ENCODE results near the gene ZNF514. TPM values are rescaled to one million over a fixed set of nuclear protein-coding genes. Genes with fewer than 3 reads are reported as not detected.

ZNF514 gene
- total RNA-seq, 4 donors from 2014 or later = 17.2 to 32.1 (median 22.2) TPM

DNA sequence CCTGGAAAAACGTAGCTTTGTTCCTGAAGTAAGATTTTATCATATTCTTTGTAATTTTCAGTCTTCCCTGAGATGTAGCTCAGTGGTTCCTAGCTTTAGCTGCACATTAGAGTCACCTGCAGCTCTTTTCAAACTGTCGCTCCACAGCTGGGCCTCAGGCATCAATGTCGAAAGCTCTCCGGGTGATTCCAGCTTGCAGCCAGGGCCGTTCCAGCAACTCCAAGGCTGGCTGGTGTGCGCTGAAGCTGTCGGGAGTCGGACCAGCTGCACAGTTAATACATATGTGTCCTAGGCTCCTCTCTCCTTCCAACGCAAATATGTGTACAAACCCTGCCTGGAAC is 5.4 kb upstream of the ZNF514 start:
- TF ChIP-seq, protein P1, sequence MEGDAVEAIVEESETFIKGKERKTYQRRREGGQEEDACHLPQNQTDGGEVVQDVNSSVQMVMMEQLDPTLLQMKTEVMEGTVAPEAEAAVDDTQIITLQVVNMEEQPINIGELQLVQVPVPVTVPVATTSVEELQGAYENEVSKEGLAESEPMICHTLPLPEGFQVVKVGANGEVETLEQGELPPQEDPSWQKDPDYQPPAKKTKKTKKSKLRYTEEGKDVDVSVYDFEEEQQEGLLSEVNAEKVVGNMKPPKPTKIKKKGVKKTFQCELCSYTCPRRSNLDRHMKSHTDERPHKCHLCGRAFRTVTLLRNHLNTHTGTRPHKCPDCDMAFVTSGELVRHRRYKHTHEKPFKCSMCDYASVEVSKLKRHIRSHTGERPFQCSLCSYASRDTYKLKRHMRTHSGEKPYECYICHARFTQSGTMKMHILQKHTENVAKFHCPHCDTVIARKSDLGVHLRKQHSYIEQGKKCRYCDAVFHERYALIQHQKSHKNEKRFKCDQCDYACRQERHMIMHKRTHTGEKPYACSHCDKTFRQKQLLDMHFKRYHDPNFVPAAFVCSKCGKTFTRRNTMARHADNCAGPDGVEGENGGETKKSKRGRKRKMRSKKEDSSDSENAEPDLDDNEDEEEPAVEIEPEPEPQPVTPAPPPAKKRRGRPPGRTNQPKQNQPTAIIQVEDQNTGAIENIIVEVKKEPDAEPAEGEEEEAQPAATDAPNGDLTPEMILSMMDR (IDR thresholded peaks at IDR 0.05; ENCODE audit: low read depth) = no peak

DNA sequence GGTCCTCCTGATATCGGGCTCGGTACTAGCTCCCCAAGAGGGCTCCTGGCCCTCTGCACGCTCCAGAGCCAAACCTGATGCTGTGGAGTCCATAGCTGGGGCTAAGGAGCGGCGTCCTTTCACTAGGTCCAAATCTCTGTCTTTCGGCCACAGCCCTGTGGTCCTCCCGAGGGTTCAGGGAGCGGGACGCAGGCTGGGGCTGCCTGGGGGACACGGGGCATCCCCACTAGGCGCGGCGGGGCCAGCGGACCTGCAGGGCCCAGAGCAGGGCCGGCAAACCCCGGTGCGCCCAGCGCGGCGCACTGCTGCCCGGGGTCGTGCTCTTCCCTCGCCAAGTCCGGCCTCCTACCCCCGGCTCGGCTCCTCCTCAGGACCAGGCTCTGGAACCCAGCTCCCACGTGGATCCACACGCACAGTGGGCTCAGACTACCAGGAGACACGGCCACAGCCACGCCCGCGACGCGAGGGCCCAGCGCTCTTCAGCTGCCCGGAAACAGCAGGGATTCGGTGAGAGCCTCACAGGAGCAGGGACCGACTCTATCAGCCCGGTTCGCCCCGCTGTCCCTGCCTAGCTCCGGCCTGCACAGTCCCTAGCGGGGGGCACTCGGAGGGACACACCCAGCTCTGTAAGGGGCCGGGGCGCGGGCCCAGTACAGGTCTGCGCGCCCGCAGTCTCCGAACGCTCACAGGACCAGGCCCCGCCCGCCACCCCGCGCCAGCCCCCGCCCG is 593 bp downstream of the ZNF514 start:
- TF ChIP-seq, protein P1 (IDR thresholded peaks at IDR 0.05; ENCODE audit: low read depth) = no peak

DNA sequence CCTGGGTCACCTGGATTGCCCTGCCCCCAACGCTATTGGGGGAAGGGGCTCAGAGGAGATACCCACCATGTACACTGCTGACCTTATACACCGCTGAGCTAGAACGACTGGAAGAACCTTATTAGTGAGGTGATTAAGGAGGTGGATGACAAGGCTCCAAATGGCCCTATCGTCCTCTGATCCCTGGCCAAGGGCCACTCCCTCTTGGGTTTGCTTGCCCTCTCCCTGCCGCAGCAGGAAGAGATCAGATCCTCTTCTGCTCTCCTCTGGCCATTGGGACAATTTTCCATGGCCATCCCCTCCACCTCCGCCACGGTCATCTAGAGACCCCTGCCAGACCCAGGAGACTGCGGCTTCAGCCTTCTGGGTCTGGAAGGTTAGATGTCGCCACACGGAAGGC is 1.2 kb downstream of the ZNF514 start:
- TF ChIP-seq, protein P1 (IDR thresholded peaks at IDR 0.05; ENCODE audit: low read depth) = no peak

DNA sequence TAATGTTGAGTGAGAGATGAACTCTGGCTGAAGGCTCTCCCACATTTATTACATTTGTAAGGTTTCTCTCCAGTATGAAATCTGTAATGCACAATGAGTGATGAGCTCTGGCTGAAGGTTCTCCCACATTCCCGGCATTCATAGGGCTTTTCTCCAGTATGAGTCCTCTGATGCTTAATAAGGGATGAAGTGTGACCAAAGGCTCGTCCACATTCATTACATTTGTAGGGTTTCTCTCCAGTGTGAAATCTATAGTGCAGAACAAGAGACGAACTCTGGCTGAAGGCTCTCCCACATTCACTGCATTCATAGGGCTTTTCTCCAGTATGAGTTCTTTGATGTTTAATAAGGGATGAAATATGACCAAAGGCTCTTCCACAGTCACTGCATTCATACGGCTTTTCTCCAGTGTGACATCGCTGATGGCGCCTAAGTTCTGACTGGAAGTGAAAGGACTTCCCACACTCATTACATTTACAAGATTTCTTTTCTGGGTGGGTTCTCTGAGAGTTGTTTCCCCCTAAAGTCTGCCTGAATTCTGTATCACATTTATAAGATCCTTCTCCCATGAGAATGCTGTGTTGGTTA is 10.2 kb downstream of the ZNF514 start:
- TF ChIP-seq, protein P1 (IDR thresholded peaks at IDR 0.05; ENCODE audit: low read depth) = no peak

DNA sequence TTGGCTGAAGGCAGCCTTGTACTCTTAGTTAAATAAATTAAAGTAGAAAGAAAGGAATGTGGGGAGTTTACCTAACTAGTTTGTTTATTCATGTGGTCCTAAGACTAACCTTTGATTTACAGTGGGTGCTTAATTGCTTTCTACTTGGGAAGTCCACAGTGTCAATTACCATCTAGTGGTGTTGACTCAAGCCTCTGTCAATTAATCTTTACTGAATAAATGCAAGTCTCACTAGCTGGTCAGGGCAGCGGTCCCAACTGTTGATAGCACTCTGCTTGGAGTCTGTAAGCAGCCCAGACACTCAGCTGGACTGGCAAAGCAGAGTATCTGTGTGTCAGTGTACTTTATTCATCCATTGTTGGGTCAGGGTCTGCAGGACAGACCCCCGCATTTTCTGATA is 15.8 kb downstream of the ZNF514 start:
- TF ChIP-seq, protein P1 (IDR thresholded peaks at IDR 0.05; ENCODE audit: low read depth) = no peak

DNA sequence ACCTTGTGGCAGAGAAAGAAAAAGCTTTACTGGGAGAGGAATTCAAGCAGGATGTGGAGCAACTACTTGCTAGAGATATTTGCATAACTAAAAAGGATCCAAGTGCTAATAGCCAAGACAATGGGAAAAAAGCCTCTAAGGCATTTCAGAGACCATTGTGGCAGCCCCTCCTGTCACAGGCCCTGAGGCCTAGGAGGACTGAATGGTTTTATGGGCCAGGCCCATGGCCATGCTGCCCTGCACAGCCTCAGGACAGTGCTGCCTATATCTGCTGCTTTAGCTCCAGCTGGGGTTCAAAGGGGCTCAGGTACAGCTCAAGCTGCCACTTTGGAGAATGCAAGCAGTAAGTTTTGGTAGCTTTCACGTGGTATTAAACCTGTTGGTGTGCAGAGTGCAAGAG is 20.9 kb downstream of the ZNF514 start:
- TF ChIP-seq, protein P1 (IDR thresholded peaks at IDR 0.05; ENCODE audit: low read depth) = no peak

DNA sequence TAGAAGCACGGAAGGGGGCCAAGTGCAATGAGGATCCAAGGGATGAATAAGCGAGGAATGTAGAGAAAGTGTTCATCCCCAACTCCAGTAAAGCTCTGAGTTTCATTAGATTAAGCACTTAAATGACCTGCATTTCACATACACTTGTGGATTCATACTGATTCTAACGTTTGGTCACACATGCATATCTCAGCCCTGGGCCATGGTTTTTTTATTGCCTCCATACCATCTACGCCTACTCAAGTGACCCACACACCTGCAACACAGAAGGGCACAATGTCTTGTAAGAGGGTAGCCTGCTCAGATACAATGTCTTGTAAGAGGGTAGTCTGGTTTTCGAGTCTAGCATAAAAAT is 37.5 kb downstream of the ZNF514 start:
- TF ChIP-seq, protein P1 (IDR thresholded peaks at IDR 0.05; ENCODE audit: low read depth) = no peak
